Endothelial cell of umbilical vein (primary cell): ENCODE data around the gene FBXO33. TPM values are rescaled to one million over a fixed set of nuclear protein-coding genes. Genes with fewer than 3 reads are reported as not detected.

Experiments
- BruUV-seq: library from RNA; stranded (reverse); fragments of 400-500 nt; replicated peaks from 2 replicates; lab custom pipeline; 2021; lab: Mats Ljungman, UMichigan
- CTCF ChIA-PET: fragments of 300-600, 350-600 bp; sonication (Branson Sonifier 250); formaldehyde crosslinking; loops from one replicate; lab custom pipeline; 2021; ENCODE audit warnings: antibody characterized with exemption, inconsistent platforms; lab: Charles Lee
- POLR2A ChIA-PET: fragments of 300-600, 350-600 bp; sonication (Branson Sonifier 250); formaldehyde crosslinking; loops from one replicate; lab custom pipeline; 2021; ENCODE audit warnings: antibody characterized with exemption, inconsistent platforms; lab: Charles Lee
- DNase-seq: peaks from one replicate; pipeline ENCODE4 v3.0.0-alpha.2; 2011; ENCODE audit warnings: low read depth, low spot score
- FAIRE-seq: peaks from 2 replicates; lab custom pipeline; 2011; peaks lifted over from hg19 to GRCh38; lab: Jason Lieb, UNC
- H2AFZ ChIP-seq: 2 replicates; pipeline ENCODE4 v1.6.0; 2012; ENCODE audit warnings: low read depth, low read length, control low read depth, inconsistent platforms
- H3K27ac ChIP-seq: 2 replicates; pipeline ENCODE4 v1.5.1; 2011; ENCODE audit warnings: low read depth, mild to moderate bottlenecking, control low read depth, low read length, moderate library complexity; ENCODE audit not compliant: insufficient read depth
- H3K27me3 ChIP-seq, 2 experiments: 2 replicates each; pipeline versions ENCODE4 v1.6.0 to v1.6.1; 2011; ENCODE audit warnings: low read length in 2 of 2, mixed read lengths in 1 of 2; ENCODE audit not compliant: control insufficient read depth in 2 of 2, insufficient read depth in 2 of 2
- H3K36me3 ChIP-seq, 2 experiments: 2 replicates in 1 of 2; 3 replicates in 1 of 2; pipeline ENCODE4 v1.5.1; 2011; ENCODE audit warnings: low read length in 2 of 2, mild to moderate bottlenecking in 1 of 2, moderate library complexity in 1 of 2; ENCODE audit not compliant: control insufficient read depth in 2 of 2, insufficient read depth in 2 of 2; ENCODE audit errors: extremely low read depth in 1 of 2
- H3K4me1 ChIP-seq: 3 replicates; pipeline ENCODE4 v1.5.1; 2011; ENCODE audit warnings: mild to moderate bottlenecking, low read length; ENCODE audit not compliant: control insufficient read depth, insufficient read depth; ENCODE audit errors: extremely low read depth
- H3K4me2 ChIP-seq: 2 replicates; pipeline ENCODE4 v1.6.1; 2011; ENCODE audit warnings: low read length, control low read depth, mixed read lengths; ENCODE audit not compliant: insufficient read depth
- H3K4me3 ChIP-seq, 3 experiments: fragments of 200-600 bp in 1 of 3; sonication (generic), shearing (Covaris generic) in 1 of 3; replicated peaks in 1 of 3; 2 replicates each; pipeline ENCODE4 v1.5.1; 2011 to 2016; ENCODE audit warnings: control low read depth in 3 of 3, low read length in 3 of 3, mild to moderate bottlenecking in 2 of 3, inconsistent platforms in 1 of 3, low read depth in 1 of 3, moderate library complexity in 1 of 3; ENCODE audit not compliant: insufficient read depth in 1 of 3
- H3K79me2 ChIP-seq: 2 replicates; pipeline ENCODE4 v1.6.0; 2012; ENCODE audit warnings: low read length, inconsistent platforms; ENCODE audit not compliant: control insufficient read depth, insufficient read depth
- H3K9ac ChIP-seq: replicated peaks from 2 replicates; pipeline ENCODE3; 2011; ENCODE audit warnings: low read length, control low read depth; ENCODE audit not compliant: insufficient read depth; ENCODE audit errors: extremely low read depth
- H3K9me1 ChIP-seq: replicated peaks from 3 replicates; pipeline ENCODE4 v1.6.0; 2011; ENCODE audit warnings: mild to moderate bottlenecking, low read length; ENCODE audit not compliant: control insufficient read depth, insufficient read depth; ENCODE audit errors: extremely low read depth
- H3K9me3 ChIP-seq: replicated peaks from 2 replicates; pipeline ENCODE4 v1.5.1; 2012; ENCODE audit warnings: low read length, inconsistent platforms; ENCODE audit not compliant: control insufficient read depth, insufficient read depth
- H4K20me1 ChIP-seq: replicated peaks from 2 replicates; pipeline ENCODE3; 2011; ENCODE audit warnings: mild to moderate bottlenecking, low read length; ENCODE audit not compliant: control insufficient read depth, insufficient read depth; ENCODE audit errors: extremely low read depth
- CTCF ChIP-seq, 2 donors: IDR thresholded peaks; 1 replicate in 1 of 2; 2 replicates in 1 of 2; pipeline ENCODE4 v1.5.1; 2011; ENCODE audit warnings: low read length in 2 of 2, mild to moderate bottlenecking in 2 of 2, moderate library complexity in 2 of 2, control low read depth in 1 of 2, inconsistent platforms in 1 of 2, low read depth in 1 of 2; ENCODE audit not compliant: insufficient read depth in 1 of 2; ENCODE audit errors: extremely low read depth in 1 of 2
- EZH2 ChIP-seq: IDR thresholded peaks from 2 replicates; pipeline ENCODE4 v1.6.1; 2012; ENCODE audit warnings: borderline replicate concordance, low read depth, mild to moderate bottlenecking, moderate library complexity, low read length, inconsistent platforms; ENCODE audit not compliant: severe bottlenecking
- FOS ChIP-seq: IDR thresholded peaks from 2 replicates; pipeline ENCODE4 v1.6.1; 2011; ENCODE audit warnings: mild to moderate bottlenecking, low read length, moderate library complexity, borderline replicate concordance; ENCODE audit not compliant: insufficient read depth
- GATA2 ChIP-seq: IDR thresholded peaks from 2 replicates; pipeline ENCODE4 v1.7.0; 2011; ENCODE audit warnings: low read depth, mild to moderate bottlenecking, moderate library complexity, mixed read lengths, low read length; ENCODE audit not compliant: insufficient read length, insufficient read depth
- MAX ChIP-seq: IDR thresholded peaks from 2 replicates; pipeline ENCODE4 v1.6.1; 2011; ENCODE audit not compliant: insufficient read depth, insufficient read length
- POLR2A ChIP-seq: IDR thresholded peaks from 2 replicates; pipeline ENCODE4 v1.6.1; 2012; ENCODE audit warnings: low read depth, mild to moderate bottlenecking, control low read depth, low read length
- POLR2AphosphoS5 ChIP-seq: IDR thresholded peaks from 2 replicates; pipeline ENCODE4 v1.6.1; 2012; ENCODE audit warnings: low read depth, mild to moderate bottlenecking, control low read depth, low read length, moderate library complexity; ENCODE audit not compliant: insufficient read depth
- dilution Hi-C: fragments of 300-500 bp; cut with MboI; formaldehyde crosslinking; loops from one replicate; pipeline ENCODE4 v1.15.0; 2019; ENCODE audit warnings: low sequenced_read_pairs; ENCODE audit not compliant: extremely low pct_ligation_motif_present
- intact Hi-C: fragments of 100-400 bp; cut with micrococcal nuclease; formaldehyde crosslinking; loops from one replicate; pipeline ENCODE4 v1.10.0; 2022
- polyA plus RNA-seq, 4 experiments: library from polyadenylated mRNA; depleted of rRNA in 3 of 4; stranded (reverse) in 3 of 4; unstranded in 1 of 4; fragments of >200 nt; gene quantifications; 2 replicates each; pipeline versions ENCODE4 v1.2.1 to v1.2.3, GENCODE V29; 2011 to 2012; ENCODE audit warnings: missing spikeins in 1 of 4
- total RNA-seq: library from RNA; stranded (reverse); gene quantifications from 2 replicates; pipeline ENCODE4 v1.2.3, GENCODE V29; 2021

The FBXO33 gene
- total and polyA plus RNA-seq, 2 donors (not counting 3 experiments of a cell fraction or from before 2014, with no cell fraction given): 4.2 to 5.0 TPM

- CTCF ChIA-PET: interaction anchor here (1.0 to 2.4 kb wide), 9 partner anchors 8 to 646 kb away, joined by 3 to 14 read pairs (median 9); partner anchors contain the start of genes GEMIN2 and TRAPPC6B
- no peak for FAIRE-seq
- no peaks in the 10 kb centered on the region for H3K36me3 ChIP-seq
These were observed 63.2 kb downstream of the FBXO33 start for GRCh38 chr14:39369029-39369428.

GRCh38 chr14:39368261-39368959, 63.8 kb downstream of the FBXO33 start:
- H2AFZ ChIP-seq: no peak overlapping the region
- H3K36me3 ChIP-seq: no peaks in the 10 kb centered on the region
- H3K9ac ChIP-seq: no peak overlapping the region
- no peaks in the 10 kb centered on the region for H4K20me1 ChIP-seq
- H3K79me2 ChIP-seq: no peaks in the 10 kb centered on the region
- no peaks in the 10 kb centered on the region for H3K4me1 ChIP-seq
- FAIRE-seq (peak; percentile 15), DNase-seq (peak; percentile 61)
- no peaks in the 10 kb centered on the region for H3K9me3 ChIP-seq
- intact Hi-C loops: loop anchor here (1.0 to 5.0 kb wide), 5 partner anchors 102 to 265 kb away; partner anchors contain the start of genes SEC23A and TRAPPC6B
- ChIA-PET CTCF (interaction anchor here (0.6 to 2.4 kb wide), 17 partner anchors 9 to 1465 kb away, joined by 3 to 18 read pairs (median 4); partner anchors contain the start of genes GEMIN2, SEC23A and TRAPPC6B), POLR2A (no interaction called here)
- no peak overlapping the region for H3K4me2 ChIP-seq
- no peaks in the 10 kb centered on the region for H3K9me1 ChIP-seq
- dilution Hi-C loops: no loop called here
- BruUV-seq: no TSS peak
- TF ChIP-seq FOS (no peak), POLR2A (no peak), CTCF (IDR thresholded peaks at IDR 0.05; ENCODE audit: extremely low read depth in 1 of 2, insufficient read depth in 1 of 2, low read depth in 1 of 2, low read length in 2 of 2) (peak; percentile 36 to 42), MAX (no peak), GATA2 (no peak), POLR2AphosphoS5 (no peak)
- no peaks in the 10 kb centered on the region for H3K27me3 ChIP-seq
- no peak overlapping the region for H3K4me3 ChIP-seq
- H3K27ac ChIP-seq: no peak overlapping the region

More at GRCh38 chr14:39369029-39369428, 63.2 kb downstream of the FBXO33 start:
- H3K9me3 ChIP-seq: no peaks in the 10 kb centered on the region
- no peaks in the 10 kb centered on the region for H3K79me2 ChIP-seq
- H3K4me3 ChIP-seq: no peak overlapping the region
- TF ChIP-seq MAX (no peak), EZH2 (no peak)
- no peaks in the 10 kb centered on the region for H3K27me3 ChIP-seq
- H3K9me1 ChIP-seq: no peaks in the 10 kb centered on the region
- POLR2A ChIA-PET: no interaction called here
- intact Hi-C loops (loop anchor here (2.0 to 5.0 kb wide), 2 partner anchors 102 to 197 kb away; partner anchors contain the start of gene TRAPPC6B), dilution Hi-C loops (no loop called here)
- H3K4me1 ChIP-seq: peaks cover 1% of the 10 kb centered on the region
- no TSS peak for BruUV-seq
- no peak for DNase-seq
- H4K20me1 ChIP-seq: no peaks in the 10 kb centered on the region
- H2AFZ ChIP-seq: no peak overlapping the region
- no peak overlapping the region for H3K4me2 ChIP-seq
- H3K9ac ChIP-seq: no peak overlapping the region
- H3K27ac ChIP-seq: no peak overlapping the region
